Stimulated activated CD8-positive, alpha-beta memory T cell treated with anti-CD3 and anti-CD28 coated beads, Interleukin-15, amount 100 ng/mL, for 1 hour (primary cell): ENCODE measurements around the gene AKT2.

ENCODE experiments used
- DNase-seq: peaks from one replicate; pipeline ENCODE4 v3.0.0-alpha.2; 2020; ENCODE audit warnings: low read depth

AKT2 gene

DNA sequence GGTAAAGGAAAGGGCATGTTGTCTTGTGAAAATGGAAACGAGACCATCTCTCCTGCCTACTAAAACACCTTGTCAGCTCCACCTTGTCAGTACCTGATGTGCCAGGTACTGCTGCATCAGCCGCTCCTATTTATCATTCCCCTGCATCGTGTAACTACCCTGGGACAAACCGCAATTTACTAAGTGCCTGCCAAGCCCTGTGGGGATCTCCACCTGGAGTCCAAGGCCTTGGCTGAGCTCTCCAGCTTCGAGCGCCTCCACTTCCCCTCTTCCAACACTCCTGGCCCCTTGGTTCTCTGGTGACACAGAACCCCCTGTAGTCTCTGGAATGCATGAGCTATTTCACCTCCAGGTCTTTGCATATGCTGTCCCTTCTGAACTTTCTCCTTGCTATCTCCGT, 32.8 kb downstream of the AKT2 start:
- DNase-seq, result no peak

DNA sequence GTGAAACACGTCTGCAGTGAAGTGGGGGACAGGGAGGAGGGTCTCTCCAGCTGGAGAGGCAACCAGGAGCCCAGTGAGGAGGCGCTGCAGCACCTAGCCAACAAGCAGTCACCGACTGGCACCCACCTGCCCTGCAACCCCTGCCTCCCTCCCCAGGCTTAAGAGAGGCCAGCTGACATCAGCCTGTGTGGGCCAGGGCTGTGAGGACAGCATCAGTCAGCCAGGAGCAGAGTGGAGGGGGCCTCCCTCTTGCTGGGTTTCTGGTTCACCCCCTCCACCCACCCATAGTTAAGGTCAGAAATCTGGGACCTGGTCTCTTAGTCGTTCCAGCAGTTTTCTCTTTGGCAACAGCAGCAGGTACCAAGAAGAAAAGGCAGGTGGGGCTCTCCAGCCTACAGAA, 33.2 kb downstream of the AKT2 start:
- no peak for DNase-seq

GRCh38 chr19:40251244-40251643, 33.9 kb downstream of the AKT2 start:
- DNase-seq, result no peak

GRCh38 chr19:40249781-40250180, 35.4 kb downstream of the AKT2 start:
- DNase-seq, result no peak

DNA sequence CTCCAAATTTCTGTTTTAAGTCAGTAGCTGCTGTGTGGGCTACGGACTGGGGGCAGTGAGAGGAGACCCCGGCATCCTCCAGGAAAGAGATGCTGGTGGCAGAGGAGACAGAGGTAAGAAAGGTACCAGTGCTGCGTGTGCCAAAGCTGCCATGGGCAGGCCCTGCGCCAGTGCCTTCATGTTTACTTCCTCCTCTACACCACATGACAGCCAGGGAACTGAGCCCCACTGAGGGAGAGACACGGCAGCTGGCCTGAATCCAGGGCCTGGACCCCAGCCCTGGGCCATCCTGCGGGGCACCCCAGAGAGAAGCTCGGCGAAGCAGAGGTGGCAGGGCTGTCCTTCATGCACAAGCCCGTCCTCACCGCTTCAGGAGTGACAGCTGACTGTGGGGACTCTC, 35.9 kb downstream of the AKT2 start:
- DNase-seq, result no peak

DNA sequence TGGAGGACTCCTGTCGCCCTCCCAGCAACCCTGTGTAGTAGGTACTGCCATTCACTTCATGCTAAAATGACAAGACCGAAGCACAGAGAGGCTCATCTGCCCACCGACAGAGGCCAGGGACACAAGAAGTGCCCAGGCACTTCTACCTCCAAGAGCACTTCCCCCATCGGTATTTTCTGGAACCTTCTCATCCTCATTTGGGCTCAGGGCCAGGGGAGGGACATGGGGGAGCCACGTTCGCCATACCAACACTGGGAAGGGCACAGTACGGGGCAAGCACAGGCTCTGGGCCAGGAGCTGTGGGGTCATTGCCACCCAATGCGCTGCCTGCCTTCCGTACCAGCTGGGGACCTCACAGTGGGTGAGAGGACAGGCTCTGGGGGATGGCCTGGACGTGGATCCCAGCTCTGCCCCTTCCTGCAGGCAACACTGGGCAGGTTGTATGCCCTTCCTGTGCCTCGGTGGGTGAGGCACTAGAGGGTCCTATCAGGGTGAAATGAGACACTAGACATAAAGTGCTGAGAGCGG, 37.3 kb downstream of the AKT2 start:
- no peak for DNase-seq

DNA sequence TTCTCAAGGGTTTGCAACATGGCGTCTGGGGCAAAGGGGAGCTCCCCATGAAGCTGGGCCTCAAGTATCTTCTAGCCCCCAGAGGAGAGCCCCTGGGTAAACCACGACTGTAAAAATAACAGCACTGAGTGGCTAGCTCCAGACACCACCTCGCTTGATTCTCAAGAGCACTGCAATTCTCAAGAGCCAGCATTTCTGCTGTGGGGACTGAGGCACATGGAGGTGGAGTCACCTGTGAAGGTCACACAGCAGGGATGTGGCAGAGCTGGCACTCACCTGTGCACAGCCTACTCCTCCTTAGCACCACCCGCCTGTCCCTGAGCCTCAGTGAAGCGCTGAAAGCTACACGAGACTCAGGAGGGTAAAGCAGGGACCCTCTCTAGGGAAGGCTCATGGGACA, 38.0 kb downstream of the AKT2 start:
- no peak for DNase-seq

GRCh38 chr19:40246292-40247073, 38.7 kb downstream of the AKT2 start:
- no peak for DNase-seq

DNA sequence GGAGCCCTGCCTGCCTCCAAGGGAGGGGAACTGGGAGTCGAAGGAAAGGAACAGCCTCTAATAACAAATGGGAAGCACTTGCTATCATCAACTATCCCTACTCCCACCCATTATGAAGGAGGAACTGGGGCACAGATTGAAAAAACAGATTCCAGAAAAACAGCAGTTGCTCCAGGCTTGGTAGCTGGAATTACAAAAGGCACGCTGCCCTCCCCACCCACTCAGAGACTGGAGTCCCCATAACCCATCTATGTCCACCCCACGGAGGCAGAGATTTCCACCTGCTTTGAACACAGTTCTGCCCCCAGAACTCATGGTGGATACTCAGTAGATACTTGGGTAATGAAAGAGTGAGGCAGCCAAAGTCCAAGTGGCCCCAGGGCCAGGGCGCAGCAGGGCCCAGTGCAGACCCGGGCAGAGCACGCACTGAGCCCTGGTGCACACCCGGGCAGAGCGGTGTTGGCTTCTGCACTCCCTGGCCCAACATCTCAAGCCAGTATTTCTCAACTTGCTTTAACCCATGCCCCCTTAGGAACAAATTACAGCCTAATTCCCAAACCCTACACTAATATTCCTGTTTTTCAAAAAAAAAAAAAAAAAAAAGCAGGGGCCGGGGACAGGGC, 39.5 kb downstream of the AKT2 start:
- no peak for DNase-seq

- no peak for DNase-seq
Measured at GRCh38 chr19:40244579-40245317, 40.4 kb downstream of the AKT2 start.

- no peak for DNase-seq
Measured at GRCh38 chr19:40243181-40243580, 42.0 kb downstream of the AKT2 start.

- DNase-seq, result no peak
Measured at GRCh38 chr19:40242480-40242879, 42.7 kb downstream of the AKT2 start.

DNA sequence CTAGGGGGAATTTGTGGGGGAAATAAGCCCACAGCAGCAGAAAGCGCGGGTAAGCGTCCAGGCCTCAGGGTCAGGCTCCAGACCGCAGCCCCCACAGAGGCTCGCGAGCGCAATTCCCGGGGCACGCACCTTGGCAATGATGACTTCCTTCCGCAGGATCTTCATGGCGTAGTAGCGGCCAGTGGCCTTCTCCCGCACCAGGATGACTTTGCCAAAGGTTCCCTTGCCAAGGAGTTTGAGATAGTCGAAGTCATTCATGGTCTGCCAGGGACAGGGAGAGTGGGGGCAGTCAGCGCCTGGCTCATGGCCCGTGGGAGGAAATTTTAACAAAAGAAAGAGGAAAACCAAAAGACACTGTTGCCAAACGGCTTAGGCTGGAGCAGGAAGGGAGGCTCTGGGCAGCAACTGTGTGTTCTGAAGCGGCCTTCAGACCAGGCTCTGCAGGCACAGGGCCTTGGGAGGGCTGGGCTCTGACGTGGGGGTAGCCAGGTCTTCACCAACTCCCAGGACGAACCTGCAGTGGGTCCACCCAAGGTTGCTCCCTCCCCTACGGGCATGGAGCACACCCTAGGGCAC, 43.2 kb downstream of the AKT2 start:
- no peak for DNase-seq

DNA sequence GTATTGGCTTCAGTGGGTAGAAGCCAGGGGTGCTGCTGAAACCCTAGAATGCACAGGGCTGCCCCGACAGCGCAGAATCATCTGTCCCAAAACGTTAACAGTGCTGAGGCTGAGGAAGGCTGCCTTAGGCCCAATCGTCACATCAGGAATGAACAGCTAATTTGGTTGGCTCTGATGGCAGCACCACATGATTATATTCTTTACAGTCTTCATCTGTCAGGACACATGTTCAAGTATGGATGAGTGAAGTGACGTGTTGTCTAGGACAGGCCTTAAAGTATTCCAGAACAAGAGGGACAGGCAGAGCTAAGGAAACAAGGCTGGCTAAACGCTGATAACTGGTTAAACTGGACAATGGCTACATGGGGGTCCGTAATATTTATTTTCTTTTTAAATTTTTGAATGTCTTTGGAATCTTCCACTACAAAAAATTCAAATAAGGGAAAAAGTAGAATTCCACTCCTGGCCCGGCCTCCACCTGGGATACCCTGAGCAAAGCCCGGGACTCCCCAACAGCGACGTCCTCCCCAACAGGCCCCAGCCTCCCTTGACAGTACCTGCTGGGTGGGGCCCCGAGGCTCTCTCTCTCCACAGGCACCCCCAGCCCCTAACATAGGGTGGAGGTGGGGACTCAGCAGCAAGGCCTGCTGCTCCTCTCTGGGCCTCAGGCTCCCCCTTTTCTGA, 43.9 kb downstream of the AKT2 start:
- DNase-seq, result no peak

DNA sequence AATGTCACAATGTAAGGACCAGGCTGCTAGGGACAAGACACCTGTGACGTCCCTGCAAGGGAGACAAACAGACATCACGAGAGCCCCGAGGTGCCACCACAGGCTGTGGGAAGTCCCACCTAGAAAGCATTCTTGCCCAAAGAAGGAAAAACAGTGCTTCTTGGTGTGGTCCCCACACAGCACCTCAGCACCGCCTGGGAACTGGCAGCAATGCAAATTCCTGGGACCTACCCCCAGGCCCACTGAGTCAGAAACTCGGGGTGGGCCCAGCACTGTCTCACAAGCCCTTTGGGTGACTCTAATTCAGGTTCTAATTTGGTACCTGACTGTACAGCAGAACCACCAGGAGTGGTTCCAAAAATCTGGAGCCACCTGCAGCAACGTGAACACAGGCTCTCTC, 44.8 kb downstream of the AKT2 start:
- no peak for DNase-seq

DNA sequence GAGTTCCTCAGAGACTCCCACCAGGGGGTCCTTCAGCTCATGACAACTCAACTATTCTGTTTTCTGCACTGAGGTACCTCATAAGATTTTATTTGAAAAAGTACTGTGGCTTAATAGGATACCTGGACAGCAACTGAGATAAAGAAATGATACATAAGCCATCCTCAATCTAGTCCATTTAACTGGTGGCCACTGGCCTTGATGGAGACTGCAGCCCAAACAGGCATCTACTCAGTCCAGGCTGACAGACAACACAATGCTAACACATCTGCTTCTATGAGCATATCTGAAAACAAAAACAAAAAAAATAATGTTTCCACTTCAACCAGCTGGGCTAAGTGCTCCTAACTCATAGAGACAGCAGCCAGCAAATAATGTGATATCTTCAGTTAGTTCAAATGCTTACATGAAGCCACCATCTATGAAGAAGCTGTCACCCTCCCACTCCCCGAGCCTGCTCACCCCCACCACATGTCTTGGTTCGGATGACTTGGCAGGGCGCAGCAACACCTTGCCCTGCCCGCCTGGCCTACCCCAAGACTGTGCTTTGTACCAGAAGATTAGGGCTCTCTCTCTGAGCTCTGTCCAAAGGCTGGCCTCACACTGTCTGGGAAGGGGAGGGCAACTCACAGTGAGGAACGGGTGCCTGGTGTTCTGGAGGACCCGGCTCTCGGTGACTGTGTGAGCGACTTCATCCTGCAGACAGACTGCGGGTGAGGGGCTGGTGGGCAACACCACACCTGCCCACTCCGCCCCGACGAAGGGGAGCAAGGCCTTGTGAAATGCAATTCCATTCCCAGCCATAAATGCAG, 45.5 kb downstream of the AKT2 start:
- no peak for DNase-seq

GRCh38 chr19:40238775-40239174, 46.4 kb downstream of the AKT2 start:
- DNase-seq, result no peak

- no peak for DNase-seq
Measured at GRCh38 chr19:40237791-40238190, 47.4 kb downstream of the AKT2 start.

DNA sequence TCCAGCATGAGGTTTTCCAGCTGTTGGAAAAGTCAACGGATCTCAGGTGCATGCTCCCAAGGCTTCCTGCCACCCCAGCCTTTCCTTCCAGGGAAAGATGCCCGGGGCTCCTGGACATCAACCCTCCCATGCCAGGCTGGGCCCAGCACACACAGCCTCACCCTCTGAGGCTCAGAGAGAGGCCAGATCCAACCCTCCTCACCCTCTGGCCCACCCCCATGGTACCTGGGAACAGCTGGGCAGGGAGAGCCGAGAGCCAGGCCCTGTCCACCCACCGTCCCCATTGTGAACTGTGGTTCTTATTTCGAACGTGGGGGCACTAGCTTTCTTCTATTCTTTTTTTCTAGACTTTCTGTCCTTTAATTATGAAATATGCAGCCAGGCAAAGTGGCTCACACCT, 48.8 kb downstream of the AKT2 start:
- DNase-seq, result no peak

- no peak for DNase-seq
Measured at GRCh38 chr19:40236026-40236355, 49.2 kb downstream of the AKT2 start.
